Common myeloid progenitor, CD34-positive (primary cell): ENCODE measurements around the gene NEK6.

Experiments
- CTCF ChIA-PET: fragments of 350-600 bp; sonication (Branson Sonifier 250); formaldehyde crosslinking; loops from one replicate; lab custom pipeline; 2021; ENCODE audit warnings: antibody characterized with exemption; lab: Charles Lee
- POLR2A ChIA-PET: fragments of 350-600 bp; sonication (Branson Sonifier 250); formaldehyde crosslinking; loops from one replicate; lab custom pipeline; 2021; ENCODE audit warnings: antibody characterized with exemption; lab: Charles Lee
- DNase-seq, 3 donors: peaks; one replicate each; pipeline versions ENCODE4 v3.0.0 to v3.0.0-alpha.2; 2013
- H3K27ac ChIP-seq, 2 experiments: 1 replicate in 1 of 2; 2 replicates in 1 of 2; pipeline ENCODE4 v1.7.0; 2013; ENCODE audit warnings: inconsistent platforms in 2 of 2, low read length in 2 of 2, mild to moderate bottlenecking in 2 of 2, low read depth in 1 of 2, moderate library complexity in 1 of 2; ENCODE audit not compliant: severe bottlenecking in 2 of 2, insufficient read depth in 1 of 2, poor library complexity in 1 of 2
- H3K27me3 ChIP-seq, 5 experiments: replicated peaks in 2 of 5; 1 replicate in 3 of 5; 2 replicates in 2 of 5; pipeline versions ENCODE4 v1.6.1 to v1.7.0; 2013; ENCODE audit warnings: low read length in 4 of 5, mild to moderate bottlenecking in 2 of 5, moderate library complexity in 2 of 5, inconsistent platforms in 1 of 5; ENCODE audit not compliant: insufficient read depth in 5 of 5, control insufficient read depth in 4 of 5
- H3K36me3 ChIP-seq, 4 experiments: 1 replicate in 2 of 4; 2 replicates in 2 of 4; pipeline versions ENCODE4 v1.6.1 to v1.7.0; 2013; ENCODE audit warnings: low read length in 3 of 4, control low read depth in 1 of 4, mild to moderate bottlenecking in 1 of 4; ENCODE audit not compliant: control insufficient read depth in 4 of 4, insufficient read depth in 4 of 4
- H3K4me1 ChIP-seq, 4 experiments: 1 replicate in 3 of 4; 2 replicates in 1 of 4; pipeline versions ENCODE4 v1.6.1 to v1.7.1; 2013; ENCODE audit warnings: low read length in 3 of 4, mild to moderate bottlenecking in 3 of 4, control low read depth in 1 of 4, inconsistent platforms in 1 of 4, moderate library complexity in 1 of 4; ENCODE audit not compliant: control insufficient read depth in 4 of 4, insufficient read depth in 4 of 4; ENCODE audit errors: control extremely low read depth in 1 of 4
- H3K4me3 ChIP-seq, 7 experiments: 1 replicate in 4 of 7; 2 replicates in 3 of 7; pipeline versions ENCODE4 v1.5.1 to v1.7.0; 2013; ENCODE audit warnings: mild to moderate bottlenecking in 7 of 7, low read length in 6 of 7, moderate library complexity in 6 of 7, inconsistent platforms in 2 of 7, low read depth in 2 of 7, control low read depth in 1 of 7; ENCODE audit not compliant: insufficient read depth in 4 of 7, control insufficient read depth in 1 of 7; ENCODE audit errors: extremely low read depth in 1 of 7
- H3K9me3 ChIP-seq, 5 experiments: 1 replicate in 4 of 5; 2 replicates in 1 of 5; pipeline versions ENCODE4 v1.6.1 to v1.7.1; 2013; ENCODE audit warnings: low read length in 4 of 5, mild to moderate bottlenecking in 2 of 5, inconsistent platforms in 1 of 5, low read depth in 1 of 5, moderate library complexity in 1 of 5; ENCODE audit not compliant: control insufficient read depth in 4 of 5, insufficient read depth in 2 of 5; ENCODE audit errors: control extremely low read depth in 1 of 5
- WGBS: methylation state at CpG from one replicate; pipeline ENCODE4 v1.1.5; 2013; ENCODE audit not compliant: insufficient coverage; 5-methylcytosine and 5-hydroxymethylcytosine counted together

Gene NEK6

GRCh38 chr9:124264823-124265233, 7.1 kb downstream of the NEK6 start:
- ChIA-PET POLR2A (interaction anchor here (0.7 to 1.0 kb wide), 2 partner anchors 26 to 130 kb away, joined by 3 read pairs; no protein-coding TSS in a partner anchor), CTCF (interaction anchor here (0.6 to 1.2 kb wide), 2 partner anchors 9 to 16 kb away, joined by 3 to 4 read pairs; no protein-coding TSS in a partner anchor)
- peak; percentile 63 to 87 (median 80) for DNase-seq
- no peaks in the 10 kb centered on the region for H3K9me3 ChIP-seq
- peaks cover 0 to 41% (median 4%) of the 10 kb centered on the region in 4 experiments for H3K36me3 ChIP-seq
- no peak overlapping the region for H3K27ac ChIP-seq
- peaks cover 20 to 89% (median 61%) of the 10 kb centered on the region in 4 experiments for H3K4me1 ChIP-seq
- H3K27me3 ChIP-seq = no peaks in the 10 kb centered on the region
- no peak overlapping the region for H3K4me3 ChIP-seq
- 68% methylated on average over 5 of the region's 8 CpGs for WGBS

- no peak overlapping the region for H3K27ac ChIP-seq
These were observed 7.8 kb downstream of the NEK6 start for GRCh38 chr9:124265551-124265950.

GRCh38 chr9:124266139-124266825, 8.5 kb downstream of the NEK6 start:
- Histone ChIP-seq H3K4me1 (peaks cover 16 to 88% (median 61%) of the 10 kb centered on the region in 4 experiments), H3K36me3 (peaks cover 0 to 53% (median 4%) of the 10 kb centered on the region in 4 experiments), H3K9me3 (no peaks in the 10 kb centered on the region), H3K27me3 (no peaks in the 10 kb centered on the region), H3K27ac (no peak overlapping the region), H3K4me3 (no peak overlapping the region)
- ChIA-PET CTCF (interaction anchor here (0.7 to 2.1 kb wide), 9 partner anchors 11 to 132 kb away, joined by 3 to 6 read pairs (median 4); no protein-coding TSS in a partner anchor), POLR2A (no interaction called here)
- no peak for DNase-seq
- 88% methylated on average over 13 of the region's 13 CpGs for WGBS

More at GRCh38 chr9:124265551-124265950, 7.8 kb downstream of the NEK6 start:
- ChIA-PET CTCF (interaction anchor here (0.7 to 1.4 kb wide), 4 partner anchors 11 to 39 kb away, joined by 3 to 4 read pairs (median 3); no protein-coding TSS in a partner anchor), POLR2A (interaction anchor here (0.7 to 1.0 kb wide), 2 partner anchors 25 to 129 kb away, joined by 3 read pairs; no protein-coding TSS in a partner anchor)
- Histone ChIP-seq H3K9me3 (no peaks in the 10 kb centered on the region), H3K4me3 (no peak overlapping the region), H3K4me1 (peaks cover 20 to 89% (median 62%) of the 10 kb centered on the region in 4 experiments), H3K36me3 (peaks cover 0 to 46% (median 4%) of the 10 kb centered on the region in 4 experiments), H3K27me3 (no peaks in the 10 kb centered on the region)
- DNase-seq = no peak
- 98% methylated on average over 7 of the region's 7 CpGs for WGBS

- Histone ChIP-seq H3K27ac (peak overlapping the region in 1 of 2 experiments; percentile 43), H3K4me1 (peaks cover 12 to 88% (median 61%) of the 10 kb centered on the region in 4 experiments), H3K36me3 (peaks cover 0 to 59% (median 4%) of the 10 kb centered on the region in 4 experiments), H3K9me3 (no peaks in the 10 kb centered on the region), H3K4me3 (peak overlapping the region in 1 of 7 experiments; percentile 8), H3K27me3 (no peaks in the 10 kb centered on the region)
- ChIA-PET CTCF (interaction anchor here (1.0 to 2.1 kb wide), 9 partner anchors 10 to 133 kb away, joined by 3 to 6 read pairs (median 4); no protein-coding TSS in a partner anchor), POLR2A (interaction anchor here (1.0 kb wide), 1 partner anchor 25 kb away, joined by 3 read pairs; no protein-coding TSS in a partner anchor)
- DNase-seq = no peak
- 50% methylated on average over 1 of the region's 2 CpGs for WGBS
These were observed 9.1 kb downstream of the NEK6 start for GRCh38 chr9:124266826-124267201.

GRCh38 chr9:124267271-124267807, 9.6 kb downstream of the NEK6 start:
- DNase-seq = peak in 2 of 3 donors; percentile 59 to 74

GRCh38 chr9:124268248-124268647, 10.5 kb downstream of the NEK6 start:
- Histone ChIP-seq H3K4me3 (no peak overlapping the region), H3K4me1 (peaks cover 7 to 87% (median 59%) of the 10 kb centered on the region in 4 experiments), H3K27me3 (no peaks in the 10 kb centered on the region), H3K9me3 (no peaks in the 10 kb centered on the region), H3K36me3 (peaks cover 0 to 62% (median 3%) of the 10 kb centered on the region in 4 experiments), H3K27ac (no peak overlapping the region)
- CTCF ChIA-PET = interaction anchor here (2.1 kb wide), 1 partner anchor 134 kb away, joined by 6 read pairs; no protein-coding TSS in a partner anchor
- WGBS = 94% methylated on average over 3 of the region's 3 CpGs
- POLR2A ChIA-PET = no interaction called here
- DNase-seq = no peak

More at GRCh38 chr9:124267271-124267807, 9.6 kb downstream of the NEK6 start:
- ChIA-PET CTCF (interaction anchor here (1.1 to 2.1 kb wide), 6 partner anchors 9 to 133 kb away, joined by 3 to 6 read pairs (median 6); no protein-coding TSS in a partner anchor), POLR2A (interaction anchor here (1.0 kb wide), 1 partner anchor 24 kb away, joined by 3 read pairs; no protein-coding TSS in a partner anchor)
- Histone ChIP-seq H3K4me3 (peak overlapping the region in 3 of 7 experiments; percentile 8 to 34 (median 21)), H3K27me3 (no peaks in the 10 kb centered on the region), H3K27ac (peak overlapping the region in 1 of 2 experiments; percentile 43), H3K36me3 (peaks cover 0 to 64% (median 4%) of the 10 kb centered on the region in 4 experiments), H3K4me1 (peaks cover 7 to 87% (median 57%) of the 10 kb centered on the region in 4 experiments), H3K9me3 (no peaks in the 10 kb centered on the region)
- WGBS = 35% methylated on average over 13 of the region's 15 CpGs
